ENCODE measurements around the gene CD46.

CD46 gene

GRCh38 chr1:207798847-207799246 lies 47.0 kb downstream of the CD46 start:
- H3K27ac ChIP-seq: 0 out of 2 replicates have a peak overlapping the region, but pooled peaks have one; percentile 3
- TF ChIP-seq ZFX (IDR thresholded peaks at IDR 0.05) (no peak), CTCF (conservative IDR thresholded peaks at IDR 0.05) (no peak)

GRCh38 chr1:207799989-207800648 lies 48.3 kb downstream of the CD46 start:
- TF ChIP-seq ZFX (IDR thresholded peaks at IDR 0.05): no peak
- no peak for TF ChIP-seq CTCF (conservative IDR thresholded peaks at IDR 0.05)
- H3K27ac ChIP-seq: no peak overlapping the region

DNA sequence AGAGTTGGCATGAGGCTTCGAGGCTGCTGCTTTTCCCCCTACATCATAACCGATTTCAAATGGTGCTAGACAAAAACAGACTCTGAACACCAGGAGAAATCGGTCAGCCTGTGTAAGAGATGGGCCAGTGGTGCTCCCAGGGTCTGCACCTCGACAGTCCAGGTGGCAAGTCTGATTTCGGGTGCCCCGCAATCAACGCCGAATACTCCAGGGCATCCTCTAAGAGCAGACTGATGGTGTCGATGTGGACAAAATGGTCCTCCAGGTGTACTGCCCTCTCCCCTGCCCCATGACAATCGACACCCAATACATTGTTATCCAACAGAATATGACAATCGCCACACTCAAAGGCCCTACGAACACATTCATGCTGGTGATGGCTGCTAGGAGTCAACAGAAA lies 50.0 kb downstream of the CD46 start:
- no peak overlapping the region for H3K27ac ChIP-seq
- no peak for TF ChIP-seq ZFX (IDR thresholded peaks at IDR 0.05)
- TF ChIP-seq CTCF (conservative IDR thresholded peaks at IDR 0.05): no peak

- no peak overlapping the region for H3K27ac ChIP-seq
- no peak for TF ChIP-seq ZFX (IDR thresholded peaks at IDR 0.05)
- no peak for TF ChIP-seq CTCF (conservative IDR thresholded peaks at IDR 0.05)
Observed at GRCh38 chr1:207803678-207804077, 51.8 kb downstream of the CD46 start.

- H3K27ac ChIP-seq: no peak overlapping the region
- TF ChIP-seq ZFX (IDR thresholded peaks at IDR 0.05) (no peak), CTCF (conservative IDR thresholded peaks at IDR 0.05) (no peak)
Observed at GRCh38 chr1:207804721-207805468, 53.0 kb downstream of the CD46 start.

- no peak for TF ChIP-seq ZFX (IDR thresholded peaks at IDR 0.05)
- H3K27ac ChIP-seq: no peak overlapping the region
Observed at GRCh38 chr1:207805841-207806421, 54.1 kb downstream of the CD46 start.

- TF ChIP-seq CTCF (conservative IDR thresholded peaks at IDR 0.05): no peak
- TF ChIP-seq ZFX (IDR thresholded peaks at IDR 0.05): no peak
- H3K27ac ChIP-seq: peak overlapping the region; percentile 17; the same call in 1 of the 2 replicates
Observed at GRCh38 chr1:207806531-207807325, 54.9 kb downstream of the CD46 start.
